Common myeloid progenitor, CD34-positive (primary cell): Measurements from ENCODE around the gene IGFBP1.

Experiments used
- CTCF ChIA-PET: fragments of 350-600 bp; sonication (Branson Sonifier 250); formaldehyde crosslinking; loops from one replicate; lab custom pipeline; 2021; ENCODE audit warnings: antibody characterized with exemption; lab: Charles Lee
- POLR2A ChIA-PET: fragments of 350-600 bp; sonication (Branson Sonifier 250); formaldehyde crosslinking; loops from one replicate; lab custom pipeline; 2021; ENCODE audit warnings: antibody characterized with exemption; lab: Charles Lee
- DNase-seq, 3 donors: peaks; one replicate each; pipeline versions ENCODE4 v3.0.0 to v3.0.0-alpha.2; 2013
- H3K27ac ChIP-seq, 2 experiments: 1 replicate in 1 of 2; 2 replicates in 1 of 2; pipeline ENCODE4 v1.7.0; 2013; ENCODE audit warnings: inconsistent platforms in 2 of 2, low read length in 2 of 2, mild to moderate bottlenecking in 2 of 2, low read depth in 1 of 2, moderate library complexity in 1 of 2; ENCODE audit not compliant: severe bottlenecking in 2 of 2, insufficient read depth in 1 of 2, poor library complexity in 1 of 2
- H3K27me3 ChIP-seq, 5 experiments: replicated peaks in 2 of 5; 1 replicate in 3 of 5; 2 replicates in 2 of 5; pipeline versions ENCODE4 v1.6.1 to v1.7.0; 2013; ENCODE audit warnings: low read length in 4 of 5, mild to moderate bottlenecking in 2 of 5, moderate library complexity in 2 of 5, inconsistent platforms in 1 of 5; ENCODE audit not compliant: insufficient read depth in 5 of 5, control insufficient read depth in 4 of 5
- H3K36me3 ChIP-seq, 4 experiments: 1 replicate in 2 of 4; 2 replicates in 2 of 4; pipeline versions ENCODE4 v1.6.1 to v1.7.0; 2013; ENCODE audit warnings: low read length in 3 of 4, control low read depth in 1 of 4, mild to moderate bottlenecking in 1 of 4; ENCODE audit not compliant: control insufficient read depth in 4 of 4, insufficient read depth in 4 of 4
- H3K4me1 ChIP-seq, 4 experiments: 1 replicate in 3 of 4; 2 replicates in 1 of 4; pipeline versions ENCODE4 v1.6.1 to v1.7.1; 2013; ENCODE audit warnings: low read length in 3 of 4, mild to moderate bottlenecking in 3 of 4, control low read depth in 1 of 4, inconsistent platforms in 1 of 4, moderate library complexity in 1 of 4; ENCODE audit not compliant: control insufficient read depth in 4 of 4, insufficient read depth in 4 of 4; ENCODE audit errors: control extremely low read depth in 1 of 4
- H3K4me3 ChIP-seq, 7 experiments: 1 replicate in 4 of 7; 2 replicates in 3 of 7; pipeline versions ENCODE4 v1.5.1 to v1.7.0; 2013; ENCODE audit warnings: mild to moderate bottlenecking in 7 of 7, low read length in 6 of 7, moderate library complexity in 6 of 7, inconsistent platforms in 2 of 7, low read depth in 2 of 7, control low read depth in 1 of 7; ENCODE audit not compliant: insufficient read depth in 4 of 7, control insufficient read depth in 1 of 7; ENCODE audit errors: extremely low read depth in 1 of 7
- H3K9me3 ChIP-seq, 5 experiments: 1 replicate in 4 of 5; 2 replicates in 1 of 5; pipeline versions ENCODE4 v1.6.1 to v1.7.1; 2013; ENCODE audit warnings: low read length in 4 of 5, mild to moderate bottlenecking in 2 of 5, inconsistent platforms in 1 of 5, low read depth in 1 of 5, moderate library complexity in 1 of 5; ENCODE audit not compliant: control insufficient read depth in 4 of 5, insufficient read depth in 2 of 5; ENCODE audit errors: control extremely low read depth in 1 of 5
- WGBS: methylation state at CpG from one replicate; pipeline ENCODE4 v1.1.5; 2013; ENCODE audit not compliant: insufficient coverage; 5-methylcytosine and 5-hydroxymethylcytosine counted together

Gene IGFBP1

GRCh38 chr7:45898222-45898621 is 9.9 kb downstream of the IGFBP1 start:
- CTCF ChIA-PET: no interaction called here
- 95% methylated on average over 2 of the region's 2 CpGs for WGBS

GRCh38 chr7:45901566-45901965 is 13.3 kb downstream of the IGFBP1 start:
- ChIA-PET CTCF (interaction anchor here (0.8 to 1.5 kb wide), 2 partner anchors 9 to 13 kb away, joined by 3 to 5 read pairs; no protein-coding TSS in a partner anchor), POLR2A (no interaction called here)
- Histone ChIP-seq H3K9me3 (peaks cover 0 to 3% (median 0%) of the 10 kb centered on the region in 5 experiments), H3K27me3 (peaks cover 0 to 7% (median 3%) of the 10 kb centered on the region in 5 experiments), H3K36me3 (no peaks in the 10 kb centered on the region), H3K4me1 (no peaks in the 10 kb centered on the region), H3K27ac (no peak overlapping the region), H3K4me3 (no peak overlapping the region)
- DNase-seq: no peak
- WGBS: 100% methylated on average over 1 of the region's 1 CpG

More at GRCh38 chr7:45898222-45898621, 9.9 kb downstream of the IGFBP1 start:
- no peaks in the 10 kb centered on the region for H3K4me1 ChIP-seq
- no peaks in the 10 kb centered on the region for H3K36me3 ChIP-seq
- DNase-seq: no peak
- peaks cover 0 to 1% (median 0%) of the 10 kb centered on the region in 5 experiments for H3K9me3 ChIP-seq
- POLR2A ChIA-PET: interaction anchor here (0.7 kb wide), 1 partner anchor 8 kb away, joined by 4 read pairs; no protein-coding TSS in a partner anchor
- no peak overlapping the region for H3K27ac ChIP-seq
- peaks cover 0 to 20% (median 8%) of the 10 kb centered on the region in 5 experiments for H3K27me3 ChIP-seq
- no peak overlapping the region for H3K4me3 ChIP-seq

GRCh38 chr7:45902820-45903219 is 14.5 kb downstream of the IGFBP1 start:
- H3K27me3 ChIP-seq: peaks cover 0 to 11% (median 3%) of the 10 kb centered on the region in 5 experiments
- POLR2A ChIA-PET: no interaction called here
- WGBS: no CpG with 5 or more reads among the region's 1 CpG
- DNase-seq: no peak
- CTCF ChIA-PET: interaction anchor here (1.5 kb wide), 1 partner anchor 10 kb away, joined by 5 read pairs; no protein-coding TSS in a partner anchor
- no peaks in the 10 kb centered on the region for H3K4me1 ChIP-seq
- no peaks in the 10 kb centered on the region for H3K36me3 ChIP-seq
- no peak overlapping the region for H3K4me3 ChIP-seq
- H3K9me3 ChIP-seq: peaks cover 0 to 3% (median 0%) of the 10 kb centered on the region in 5 experiments
- no peak overlapping the region for H3K27ac ChIP-seq

DNA sequence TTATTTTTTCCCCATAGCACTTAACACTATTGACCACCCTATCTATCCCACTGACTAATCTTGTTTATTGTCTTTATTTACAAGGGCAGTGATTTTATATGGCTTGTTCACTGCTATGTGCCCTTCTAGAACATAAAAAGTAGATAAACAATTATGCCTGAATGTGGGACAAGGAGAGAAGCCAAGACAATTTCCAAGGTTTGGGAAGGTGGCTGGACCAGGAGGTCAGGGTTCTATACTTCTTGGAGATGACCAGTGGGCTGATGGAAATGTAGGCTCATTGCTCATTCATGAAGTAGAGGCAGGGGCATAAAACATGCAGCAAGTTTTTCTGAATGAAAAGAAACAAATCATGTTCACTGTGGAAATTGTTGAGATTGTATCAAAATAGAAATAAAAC is 21.3 kb downstream of the IGFBP1 start:
- peaks cover 0 to 17% (median 4%) of the 10 kb centered on the region in 5 experiments for H3K27me3 ChIP-seq
- POLR2A ChIA-PET: no interaction called here
- no peaks in the 10 kb centered on the region for H3K36me3 ChIP-seq
- CTCF ChIA-PET: interaction anchor here (0.5 to 2.1 kb wide), 2 partner anchors 10 to 472 kb away, joined by 3 to 6 read pairs; no protein-coding TSS in a partner anchor
- H3K9me3 ChIP-seq: no peaks in the 10 kb centered on the region
- DNase-seq: no peak
- no peak overlapping the region for H3K27ac ChIP-seq
- no peaks in the 10 kb centered on the region for H3K4me1 ChIP-seq
- no peak overlapping the region for H3K4me3 ChIP-seq

- no peak for DNase-seq
- CTCF ChIA-PET: interaction anchor here (2.1 kb wide), 1 partner anchor 9 kb away, joined by 6 read pairs; no protein-coding TSS in a partner anchor
- 94% methylated on average over 2 of the region's 3 CpGs for WGBS
- H3K4me3 ChIP-seq: no peak overlapping the region
- H3K27me3 ChIP-seq: peaks cover 1 to 23% (median 7%) of the 10 kb centered on the region in 5 experiments
- H3K27ac ChIP-seq: no peak overlapping the region
- no peaks in the 10 kb centered on the region for H3K4me1 ChIP-seq
- POLR2A ChIA-PET: no interaction called here
- no peaks in the 10 kb centered on the region for H3K9me3 ChIP-seq
- H3K36me3 ChIP-seq: no peaks in the 10 kb centered on the region
These were observed 22.6 kb downstream of the IGFBP1 start for GRCh38 chr7:45910855-45911254.

DNA sequence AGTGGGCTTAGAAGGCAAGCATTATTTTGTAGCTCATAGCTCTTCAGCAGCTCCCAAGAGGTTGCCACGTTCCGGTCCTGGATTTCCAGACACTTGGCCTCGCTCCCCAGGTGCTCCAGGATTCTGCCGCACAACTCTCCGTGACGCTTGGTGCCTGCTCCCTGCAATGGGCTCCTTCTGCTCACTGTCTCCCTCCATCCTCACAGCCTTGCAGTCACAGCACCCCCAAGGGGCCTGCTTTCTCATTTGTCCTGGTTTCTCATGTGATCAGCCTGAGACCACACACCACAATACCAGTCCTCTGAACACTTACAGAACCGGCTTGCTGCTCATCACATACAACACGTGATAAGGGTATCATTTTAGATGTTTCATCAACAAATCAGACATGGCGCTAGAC is 23.0 kb downstream of the IGFBP1 start:
- ChIA-PET POLR2A (no interaction called here), CTCF (interaction anchor here (2.1 kb wide), 1 partner anchor 9 kb away, joined by 6 read pairs; no protein-coding TSS in a partner anchor)
- Histone ChIP-seq H3K4me1 (no peaks in the 10 kb centered on the region), H3K27ac (no peak overlapping the region), H3K36me3 (no peaks in the 10 kb centered on the region), H3K4me3 (no peak overlapping the region), H3K27me3 (peaks cover 2 to 27% (median 9%) of the 10 kb centered on the region in 5 experiments), H3K9me3 (no peaks in the 10 kb centered on the region)
- 95% methylated on average over 9 of the region's 9 CpGs for WGBS
- no peak for DNase-seq

DNA sequence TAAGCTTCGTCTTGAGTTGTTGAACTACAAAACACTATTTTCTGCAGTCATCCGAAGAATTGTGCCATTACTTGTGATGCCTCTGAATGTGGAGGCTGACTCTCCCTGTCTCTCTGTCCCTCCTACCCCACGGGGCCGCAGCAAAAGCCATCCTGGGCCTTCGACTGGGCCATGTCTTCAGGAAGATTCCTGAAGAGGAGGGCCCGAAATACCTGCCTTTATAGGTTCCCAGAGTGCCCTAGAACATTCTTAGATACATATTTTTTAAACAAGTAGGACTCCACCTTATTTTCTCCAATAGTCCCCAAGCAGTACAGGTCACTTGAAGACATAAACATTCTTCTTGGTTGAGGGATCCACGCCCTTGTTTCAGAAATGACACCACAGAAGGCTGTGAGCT is 24.7 kb downstream of the IGFBP1 start:
- Histone ChIP-seq H3K36me3 (no peaks in the 10 kb centered on the region), H3K4me3 (no peak overlapping the region), H3K4me1 (peaks cover 0 to 3% (median 0%) of the 10 kb centered on the region in 4 experiments), H3K9me3 (no peaks in the 10 kb centered on the region), H3K27ac (no peak overlapping the region), H3K27me3 (peaks cover 4 to 38% (median 13%) of the 10 kb centered on the region in 5 experiments)
- no peak for DNase-seq
- POLR2A ChIA-PET: no interaction called here
- 97% methylated on average over 7 of the region's 7 CpGs for WGBS
- CTCF ChIA-PET: interaction anchor here (7.5 kb wide), 1 partner anchor 1268 kb away, joined by 48 read pairs; no protein-coding TSS in a partner anchor
